ENCODE data around the gene ZEB2.

GRCh38 chr2:144505245-144505831, 14.6 kb downstream of the ZEB2 start:
- TF ChIP-seq CTCF (IDR thresholded peaks at IDR 0.05) (no peak), POLR2A (IDR thresholded peaks at IDR 0.05) (no peak)

Data from adrenal gland (tissue), 5 donors.